GM21528 (cell line): ENCODE measurements around the gene EHMT1.

Experiments
- ATAC-seq: cut with Tn5 transposase; IDR thresholded peaks from one replicate; pipeline ENCODE4 v1.9.1; 2021; ENCODE audit warnings: mild to moderate bottlenecking, moderate library complexity; ENCODE audit not compliant: unreplicated experiment, low FRiP score

EHMT1 gene

GRCh38 chr9:137689745-137690529, 71.1 kb downstream of the EHMT1 start:
- no peak for ATAC-seq

DNA sequence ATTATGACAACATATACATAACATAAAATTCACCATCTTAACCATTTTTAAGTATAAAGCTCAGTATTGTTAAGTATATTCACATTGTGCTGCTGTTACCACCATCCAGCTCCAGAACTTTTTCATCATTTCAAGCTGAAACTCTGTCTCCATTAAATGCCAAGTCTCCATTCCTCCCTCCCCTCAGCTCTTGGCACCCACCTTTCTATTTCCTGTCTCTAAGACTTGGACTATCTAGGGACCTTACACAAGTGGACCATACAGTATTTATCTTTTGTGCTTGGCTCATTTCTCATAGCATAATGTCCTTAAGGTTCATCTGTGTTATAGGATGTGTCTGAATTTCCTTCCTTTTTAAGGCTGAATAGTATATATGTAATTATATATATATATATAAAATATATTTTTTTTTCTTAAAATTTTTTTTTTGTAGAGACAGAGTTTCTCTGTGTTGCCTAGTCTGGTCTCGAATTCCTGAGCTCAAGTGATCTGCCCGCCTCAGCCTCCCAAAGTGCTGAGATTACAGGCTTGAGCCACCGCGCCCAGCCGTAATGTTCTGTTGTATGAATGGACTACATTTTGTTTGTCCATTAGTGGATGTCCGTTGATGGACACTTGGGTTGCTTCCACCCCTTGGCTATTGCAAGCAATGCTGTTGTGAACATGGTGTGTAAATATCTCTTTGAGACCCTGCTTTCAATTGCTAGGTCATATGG, 72.3 kb downstream of the EHMT1 start:
- ATAC-seq: no peak

- ATAC-seq: no peak
Observed at GRCh38 chr9:137691646-137692351, 73.0 kb downstream of the EHMT1 start.

DNA sequence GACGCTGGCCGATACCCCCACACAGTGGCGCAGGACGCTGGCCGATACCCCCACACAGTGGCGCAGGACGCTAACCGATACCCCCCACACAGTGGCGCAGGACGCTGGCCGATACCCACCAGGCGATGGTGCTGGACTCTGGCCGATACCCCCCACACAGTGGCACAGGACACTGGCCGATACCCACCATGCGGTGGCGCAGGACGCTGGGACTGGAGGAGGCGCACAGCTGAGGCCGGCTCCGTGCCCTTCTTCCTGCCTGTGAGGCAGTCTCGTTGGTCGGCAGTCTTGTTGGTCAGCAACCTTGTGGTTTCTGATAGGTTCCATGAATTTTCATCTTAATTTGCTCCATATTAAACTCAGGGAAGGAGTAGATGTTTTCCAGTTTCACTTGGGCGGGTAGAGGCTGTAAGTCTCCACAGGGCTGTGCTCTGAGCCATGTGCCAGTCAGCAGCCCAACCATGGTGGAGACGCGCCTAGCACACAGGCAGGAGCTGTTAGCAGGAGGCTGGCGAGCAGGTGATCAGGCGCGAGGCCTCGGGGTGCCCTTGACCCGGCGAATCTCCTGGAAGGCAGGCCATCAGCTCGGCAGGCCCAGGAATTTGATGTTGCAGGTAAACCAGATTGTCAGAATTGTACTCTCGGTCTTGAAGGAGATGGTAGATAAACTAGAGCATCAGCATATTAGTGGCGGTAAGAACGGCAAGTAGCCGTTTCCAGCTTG, 75.6 kb downstream of the EHMT1 start:
- no peak for ATAC-seq

- ATAC-seq: no peak
Observed at GRCh38 chr9:137694962-137695875, 76.4 kb downstream of the EHMT1 start.

- no peak for ATAC-seq
Observed at GRCh38 chr9:137696136-137696925, 77.5 kb downstream of the EHMT1 start.

- ATAC-seq: no peak
Observed at GRCh38 chr9:137697193-137697592, 78.4 kb downstream of the EHMT1 start.

DNA sequence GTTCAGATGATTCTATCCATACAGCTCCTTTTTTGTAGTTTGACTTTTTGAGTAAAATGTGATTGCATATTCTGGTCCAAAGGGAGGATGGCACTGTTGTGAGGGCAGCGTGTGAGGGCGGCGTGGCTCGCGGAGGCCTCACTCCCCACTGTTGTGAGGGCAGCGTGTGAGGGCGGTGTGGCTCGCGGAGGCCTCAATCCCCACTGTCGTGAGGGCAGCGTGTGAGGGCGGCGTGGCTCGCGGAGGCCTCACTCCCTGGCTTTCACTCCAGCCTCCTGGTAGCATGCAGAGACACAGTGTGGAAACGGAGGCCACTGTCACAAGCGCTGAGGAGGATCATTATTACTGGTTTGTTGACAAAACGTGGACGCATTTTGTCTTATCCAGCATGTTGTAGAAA, 79.0 kb downstream of the EHMT1 start:
- ATAC-seq: no peak

- ATAC-seq: no peak
Observed at GRCh38 chr9:137700911-137701310, 82.1 kb downstream of the EHMT1 start.

GRCh38 chr9:137702615-137703379, 84.0 kb downstream of the EHMT1 start:
- no peak for ATAC-seq

GRCh38 chr9:137703842-137704508, 85.2 kb downstream of the EHMT1 start:
- no peak for ATAC-seq

GRCh38 chr9:137705443-137705863, 86.6 kb downstream of the EHMT1 start:
- peak; percentile 67 for ATAC-seq

GRCh38 chr9:137705906-137706305, 87.1 kb downstream of the EHMT1 start:
- ATAC-seq: no peak

DNA sequence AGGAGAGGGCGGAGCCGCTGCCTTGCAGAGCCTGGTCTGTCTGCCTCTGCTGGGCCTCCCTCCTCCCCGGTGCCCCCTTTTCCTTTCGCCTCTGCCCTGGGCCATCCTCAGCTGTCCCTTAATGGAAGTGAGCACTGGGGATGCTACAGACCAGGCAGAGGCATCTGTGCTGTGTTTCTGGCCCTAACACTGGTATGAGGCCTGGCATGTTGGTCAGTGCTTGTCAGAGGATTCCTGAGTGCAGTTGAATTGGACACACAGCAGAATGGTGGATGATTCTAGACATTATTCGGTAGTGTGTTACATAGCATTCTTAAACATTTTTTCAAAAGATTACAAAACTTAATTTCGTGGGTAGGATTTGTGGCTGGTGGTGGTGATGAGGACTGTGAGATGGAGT, 88.6 kb downstream of the EHMT1 start:
- ATAC-seq: no peak

GRCh38 chr9:137708590-137709284, 89.9 kb downstream of the EHMT1 start:
- ATAC-seq: no peak

DNA sequence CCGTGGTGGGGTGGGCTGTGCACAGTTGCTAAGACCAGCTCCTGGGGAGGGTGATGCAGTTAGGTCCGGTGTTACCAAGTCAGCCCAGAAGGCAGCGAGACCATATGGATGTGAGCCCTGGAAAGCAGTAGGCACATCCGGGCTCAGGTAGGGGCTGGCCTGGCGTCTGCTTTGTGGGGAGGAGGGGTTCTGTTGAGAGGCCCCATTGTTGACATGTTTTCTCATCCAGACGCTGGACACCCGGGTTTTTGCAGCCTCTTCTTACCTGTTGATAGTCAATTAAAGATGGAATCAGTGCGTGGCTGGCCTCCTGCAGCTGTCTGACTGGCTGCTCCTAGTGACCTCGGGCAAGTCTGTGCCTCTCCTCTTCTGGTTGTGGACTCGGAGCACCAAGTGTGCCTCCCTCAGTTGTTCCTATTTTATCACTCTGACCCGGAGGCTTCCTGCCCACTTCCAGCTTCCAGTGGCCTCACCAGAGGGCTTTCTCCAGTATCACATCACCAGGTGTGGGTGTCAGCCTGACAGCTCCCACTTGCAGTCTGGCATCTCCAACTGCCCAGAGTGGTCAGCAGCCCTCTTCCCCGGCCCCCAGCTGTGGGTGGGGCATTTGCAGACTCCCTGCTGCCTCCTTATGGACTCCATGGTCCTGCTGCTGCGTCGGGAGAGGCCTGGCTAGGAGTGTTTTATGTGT, 90.8 kb downstream of the EHMT1 start:
- no peak for ATAC-seq
